Esophagus mucosa (tissue), 1 donor: ENCODE results near the gene FAM221A. TPM values are rescaled to one million over a fixed set of nuclear protein-coding genes. Genes with fewer than 3 reads are reported as not detected.
A peak's percentile ranks its signal among the peaks of the same experiment; 100 is the strongest.
"Not testable (repeated sequence)": the region's sequence is repeated elsewhere in the genome, so short reads cannot be mapped to it uniquely, and the experiment has no call there.

Source experiments
- ATAC-seq: fragments of 200-7000 bp; cut with Tn5 transposase; one replicate; pipeline ENCODE4 v1.9.1; 2020
- total RNA-seq: library from RNA; stranded (reverse); gene quantifications from one replicate; pipeline ENCODE4 v1.2.4, GENCODE V29; 2023
- donor health status: DM: yes; HTN: yes; CAD: no.

The FAM221A gene, protein sequence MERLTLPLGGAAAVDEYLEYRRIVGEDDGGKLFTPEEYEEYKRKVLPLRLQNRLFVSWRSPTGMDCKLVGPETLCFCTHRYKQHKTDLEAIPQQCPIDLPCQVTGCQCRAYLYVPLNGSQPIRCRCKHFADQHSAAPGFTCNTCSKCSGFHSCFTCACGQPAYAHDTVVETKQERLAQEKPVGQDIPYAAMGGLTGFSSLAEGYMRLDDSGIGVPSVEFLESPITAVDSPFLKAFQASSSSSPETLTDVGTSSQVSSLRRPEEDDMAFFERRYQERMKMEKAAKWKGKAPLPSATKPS
- total RNA-seq = 4.0 TPM

DNA sequence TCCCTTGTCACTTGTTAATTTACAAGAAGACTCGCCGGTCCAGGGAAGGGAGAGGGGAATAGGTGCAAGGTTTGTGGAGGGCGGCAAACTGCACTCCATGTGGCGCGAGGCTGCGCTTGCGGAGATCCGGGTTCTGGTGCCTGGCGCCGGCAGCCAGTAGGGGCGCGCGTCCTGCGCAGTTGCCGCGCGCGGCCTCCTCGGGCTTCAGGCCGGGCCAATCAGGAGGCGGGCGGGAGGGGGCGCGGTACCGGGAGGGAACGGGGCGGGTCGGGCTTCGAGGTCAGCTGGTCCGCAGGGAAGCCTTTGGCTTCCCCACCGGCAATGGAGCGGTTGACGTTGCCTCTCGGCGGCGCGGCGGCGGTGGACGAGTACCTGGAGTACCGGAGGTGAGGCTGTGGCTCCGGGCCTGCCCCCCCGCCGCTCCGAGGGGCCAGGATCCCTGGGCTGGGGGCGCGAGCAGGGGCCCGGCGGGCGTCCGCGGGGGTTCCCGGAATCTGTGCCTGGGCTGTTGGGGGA is at the start of gene FAM221A:
TSS of gene FAM221A (plus strand) at position 302 of the 516 bp plus-strand sequence. CDS start at position 322, 20 bp downstream.
- ATAC-seq = peak; percentile 99

DNA sequence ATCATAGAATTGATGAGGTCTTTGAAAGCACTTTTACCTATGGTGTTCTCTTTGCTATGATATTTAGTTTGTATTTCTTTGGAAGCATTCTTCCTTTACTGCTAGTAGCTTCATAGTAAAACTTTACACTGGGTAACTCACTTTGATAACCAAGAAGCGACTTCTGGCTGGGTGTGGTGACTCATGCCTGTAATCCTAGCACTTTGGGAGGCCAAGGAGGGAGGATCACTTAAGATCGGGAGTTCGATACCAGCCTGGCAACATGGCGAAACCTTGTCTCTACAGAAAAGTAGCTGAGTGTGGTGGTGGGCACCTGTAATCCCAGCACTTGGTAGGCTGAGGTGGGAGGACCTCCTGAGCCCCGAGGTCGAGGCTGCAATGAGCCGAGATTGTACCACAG is 46.6 kb upstream of the FAM221A start:
- ATAC-seq = no peak

DNA sequence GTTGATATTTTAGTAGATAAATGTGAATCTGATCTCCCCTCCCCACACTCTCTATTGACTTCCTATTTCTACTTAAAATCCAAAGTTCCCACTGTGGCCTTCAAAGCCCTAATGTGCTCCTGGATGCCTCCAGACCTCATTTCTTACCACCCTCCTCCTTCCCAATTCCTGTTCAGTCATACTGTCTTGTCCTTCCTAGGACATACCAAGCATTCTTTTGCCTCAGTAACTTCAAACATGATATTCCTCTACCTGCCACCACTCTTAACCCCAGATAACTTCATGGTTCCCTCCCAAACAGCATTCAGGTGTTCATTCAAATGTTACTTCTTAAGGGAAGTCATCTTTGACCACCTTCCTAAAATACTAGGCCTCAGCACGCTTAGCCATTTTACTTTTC is 34.2 kb upstream of the FAM221A start:
- ATAC-seq = no peak

DNA sequence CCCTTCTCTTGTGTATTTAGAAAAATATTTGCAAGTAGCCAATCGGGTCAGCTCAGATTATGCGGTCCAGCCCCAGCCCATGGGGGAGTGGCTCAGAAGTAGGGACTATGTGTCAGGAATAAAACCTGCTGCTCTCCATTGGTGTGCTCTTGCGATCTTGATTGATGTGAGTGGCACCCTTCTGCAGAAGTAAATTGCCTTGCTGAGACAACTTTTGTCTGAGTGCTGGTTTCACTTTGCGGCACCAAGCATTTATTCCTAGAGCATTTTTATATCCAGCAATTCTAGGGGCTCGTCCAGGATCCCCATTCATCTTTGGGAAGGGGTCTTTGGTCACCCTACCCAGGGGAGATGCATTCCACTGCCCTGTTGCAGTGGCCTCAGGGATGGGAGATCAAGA is 26.1 kb upstream of the FAM221A start:
- ATAC-seq = no peak

DNA sequence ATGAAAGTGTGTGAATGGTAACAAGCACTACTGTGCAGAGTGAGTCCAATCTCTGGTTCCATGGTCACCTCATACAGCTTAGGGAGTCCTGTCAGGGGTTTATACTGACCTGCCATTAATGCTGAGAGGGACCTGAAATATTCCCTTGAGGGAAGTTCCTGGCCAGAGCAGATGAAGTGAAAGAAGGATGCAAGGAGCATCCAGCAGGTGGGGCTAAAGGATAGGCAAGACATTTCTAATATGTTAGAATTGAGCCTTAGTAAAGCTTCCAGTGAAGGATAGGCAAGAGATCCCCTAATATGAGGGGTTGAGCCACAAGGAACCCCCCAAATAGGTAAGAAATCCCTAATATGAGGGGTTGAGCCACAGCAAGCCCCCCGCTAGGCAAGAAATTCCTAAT is 25.5 kb upstream of the FAM221A start:
- no peak for ATAC-seq

DNA sequence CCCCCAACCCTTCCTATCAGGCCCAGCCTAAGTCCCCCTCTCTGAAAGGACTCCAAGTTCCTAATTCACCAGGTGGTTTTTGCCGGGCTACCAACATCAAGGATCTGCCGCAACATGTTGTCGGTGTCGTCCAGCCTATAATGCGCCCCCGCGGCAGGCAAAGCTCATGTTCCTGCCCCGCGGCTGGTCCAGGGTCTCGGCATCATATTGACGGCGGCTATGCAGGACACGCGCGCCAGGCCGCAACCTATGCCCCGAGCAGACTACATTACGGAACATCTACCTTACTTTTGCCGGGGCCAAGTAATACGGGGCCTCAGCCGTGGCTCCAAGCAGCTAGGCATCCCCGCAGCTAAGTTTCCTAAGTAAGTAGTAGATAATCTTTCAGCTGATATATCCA is 24.6 kb upstream of the FAM221A start:
- no peak for ATAC-seq

DNA sequence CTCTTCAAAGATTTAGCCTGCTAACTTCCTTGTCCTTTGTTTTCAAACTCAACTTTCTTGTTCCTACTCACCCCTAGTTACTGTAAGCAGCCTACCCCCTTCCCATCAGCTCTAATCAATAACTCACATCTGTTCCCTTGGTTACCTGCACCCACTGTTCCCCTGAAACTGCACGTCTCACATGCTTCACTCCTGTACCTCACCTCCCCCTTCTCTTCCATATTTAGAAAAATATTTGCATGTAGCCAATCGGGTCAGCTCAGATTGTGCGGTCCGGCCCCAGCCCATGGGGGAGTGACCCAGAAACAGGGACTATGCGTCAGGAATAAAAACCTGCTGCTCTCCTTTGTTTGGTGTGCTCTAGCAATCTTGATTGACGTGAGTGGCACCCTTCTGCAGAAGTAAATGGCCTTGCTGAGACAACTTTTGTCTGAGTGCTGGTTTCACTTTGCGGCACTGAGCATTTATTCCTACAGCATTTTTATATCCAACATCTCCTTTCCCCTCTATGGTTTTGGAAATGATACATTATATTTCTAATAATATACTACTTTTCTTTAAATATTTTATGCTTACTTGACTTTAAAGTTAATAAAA is 21.1 kb upstream of the FAM221A start:
- ATAC-seq = no peak

DNA sequence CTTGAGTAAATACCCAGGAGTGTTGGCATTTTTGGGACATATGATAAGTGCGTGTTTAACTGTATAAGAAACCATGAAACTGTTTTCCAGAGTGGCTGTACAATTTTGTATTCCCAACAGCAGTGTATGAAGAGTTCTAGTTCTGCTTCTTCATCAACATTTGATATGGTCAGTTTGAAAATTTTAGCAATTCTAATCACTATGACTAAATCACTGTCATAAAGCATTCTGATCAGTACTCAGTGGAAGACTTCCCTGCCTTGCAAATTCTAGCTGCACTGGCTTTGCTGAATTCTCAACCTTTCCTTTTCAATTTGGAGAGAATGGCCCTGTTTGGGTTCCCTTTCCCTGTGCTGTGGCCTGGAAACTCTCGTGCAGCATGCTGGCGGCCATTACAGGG is 18.6 kb upstream of the FAM221A start:
- no peak for ATAC-seq

DNA sequence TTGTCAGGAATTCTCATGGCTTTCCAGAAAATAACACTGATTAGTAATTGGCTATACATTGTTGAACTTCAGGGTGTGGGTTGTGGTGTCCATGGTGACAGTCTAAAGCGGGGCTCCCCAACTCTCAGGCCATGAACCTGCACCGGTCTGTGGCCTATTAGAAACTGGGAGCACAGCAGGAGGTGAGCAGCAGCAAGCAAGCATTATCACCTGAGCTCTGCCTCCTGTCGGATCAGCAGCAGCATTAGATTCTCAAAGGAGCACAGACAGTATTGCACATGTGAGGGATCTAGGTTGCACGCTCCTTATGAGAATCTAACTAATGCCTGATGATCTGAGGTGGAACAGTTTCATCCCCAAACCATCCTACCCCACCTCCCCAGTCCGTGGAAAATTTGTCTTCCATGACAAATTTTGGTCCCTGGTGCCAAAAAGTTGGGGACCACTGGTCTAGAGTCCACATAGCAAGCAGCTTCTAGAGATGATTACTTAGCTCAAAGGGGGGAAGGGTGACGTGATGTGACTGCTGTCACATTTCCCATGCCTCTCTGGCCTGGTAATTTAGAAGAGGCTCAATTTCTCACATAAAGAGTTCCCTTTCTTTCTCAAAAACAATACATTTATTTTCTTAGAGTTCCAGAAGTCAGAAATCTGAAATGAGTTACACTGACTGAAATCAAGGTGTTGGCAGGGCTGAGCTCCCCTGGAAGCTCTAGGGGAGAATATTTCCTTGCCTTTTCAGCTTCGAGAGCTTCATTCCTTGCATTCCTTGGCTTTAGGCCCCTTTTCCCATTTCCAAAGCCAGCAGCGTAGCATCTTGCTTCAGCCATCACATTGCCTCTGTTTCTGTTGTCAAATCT is 17.6 kb upstream of the FAM221A start:
- no peak for ATAC-seq

DNA sequence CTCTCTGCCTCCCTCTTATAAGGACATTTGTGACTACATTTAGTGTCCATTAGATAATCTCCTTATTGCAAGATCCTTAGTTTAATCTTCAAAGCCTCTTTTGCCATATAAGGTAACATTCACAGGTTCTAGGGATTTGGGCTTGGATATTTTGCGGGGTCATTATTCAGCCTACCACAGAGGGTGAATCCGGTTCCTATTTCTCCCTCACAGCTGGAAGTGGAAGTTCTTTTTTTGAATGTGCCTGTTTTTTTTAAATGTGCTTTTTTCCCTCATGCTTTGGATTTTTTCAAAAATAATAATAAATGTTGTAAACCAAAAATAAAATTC is 17.1 kb upstream of the FAM221A start:
- ATAC-seq = no peak

DNA sequence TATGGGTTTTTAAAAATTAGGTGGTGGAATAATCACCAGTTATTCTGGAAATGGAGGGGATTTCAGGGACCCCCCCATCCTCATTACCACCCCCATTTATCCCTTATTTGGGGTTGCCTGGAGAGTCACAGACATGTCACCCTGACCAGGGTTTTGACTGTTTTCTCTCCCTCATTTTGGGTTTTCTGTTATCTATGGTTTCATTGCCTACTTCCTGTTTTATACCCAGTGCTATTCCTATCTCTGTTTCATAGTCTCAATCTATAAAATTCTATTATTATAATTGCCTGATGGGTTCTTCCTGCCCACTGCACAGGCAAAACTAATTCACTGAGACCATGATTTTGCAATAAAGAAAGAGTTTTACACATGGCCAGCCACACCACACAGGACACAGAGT is 15.9 kb upstream of the FAM221A start:
- ATAC-seq = no peak

DNA sequence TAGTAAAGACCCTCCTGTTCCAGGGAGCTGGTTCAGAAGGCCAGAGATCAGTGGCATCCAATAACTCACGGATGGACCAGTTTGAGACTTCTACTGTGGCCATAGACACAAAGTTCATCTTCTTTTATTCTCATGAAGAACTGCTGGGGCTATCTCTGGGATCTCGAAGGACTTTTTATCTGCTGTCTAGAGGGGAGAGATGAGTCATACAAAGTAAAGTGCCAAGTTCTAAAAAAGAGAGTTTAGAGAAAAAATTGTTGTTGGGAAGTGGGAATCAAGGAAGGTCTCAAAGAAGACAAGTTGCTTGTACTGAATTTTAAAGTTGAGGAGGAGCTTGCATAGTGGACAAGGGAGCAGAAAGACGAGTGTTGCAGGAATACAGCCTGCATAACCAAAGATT is 8.0 kb upstream of the FAM221A start:
- ATAC-seq = no peak

DNA sequence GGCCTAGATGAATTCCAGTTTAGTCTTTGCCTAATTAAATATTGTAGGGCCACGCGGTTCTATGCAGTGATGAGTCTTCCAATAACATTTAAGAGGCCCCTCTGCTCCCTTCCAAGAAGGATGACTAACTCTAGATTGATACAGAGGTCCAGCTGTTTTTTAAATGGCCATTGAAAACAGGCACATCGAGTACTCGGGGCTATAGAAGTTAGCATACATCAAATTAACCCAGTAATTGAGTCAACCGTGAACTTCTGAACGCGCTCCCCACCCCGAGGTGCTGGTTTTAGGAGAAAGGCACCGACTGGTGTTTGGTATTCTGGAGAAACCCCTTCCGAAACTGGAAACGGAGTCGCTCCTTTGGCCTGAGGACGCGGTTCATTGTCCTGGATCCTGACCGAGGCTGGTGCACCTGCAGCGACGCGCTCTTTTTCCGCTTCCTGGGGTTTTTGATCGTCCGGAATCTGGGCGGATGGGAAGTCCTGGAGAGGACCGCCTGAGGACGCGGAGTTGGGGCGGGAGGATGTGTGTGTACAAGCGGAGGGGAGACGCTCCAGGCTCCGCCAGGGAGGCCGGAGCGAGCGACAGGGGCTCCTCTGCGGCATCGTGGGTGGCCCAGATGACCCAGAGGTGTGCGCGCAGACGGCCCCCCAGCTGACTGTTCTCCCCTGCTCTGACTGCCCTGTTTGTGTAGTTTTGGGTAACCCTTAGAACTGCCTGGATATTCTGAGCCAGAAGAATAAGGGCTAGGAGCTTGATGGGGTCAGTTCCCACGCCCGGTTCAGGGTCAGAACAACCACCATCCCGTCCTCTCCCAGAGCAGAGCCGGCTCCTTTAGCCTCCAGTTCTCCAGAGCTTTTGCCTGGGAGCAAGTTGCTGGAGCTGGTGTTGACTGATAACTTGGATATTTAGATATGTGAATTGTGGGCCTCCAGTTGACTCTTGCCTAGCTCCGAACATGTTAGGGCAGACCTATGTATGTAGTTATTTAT is 711 bp downstream of the FAM221A start:
- ATAC-seq = peak; percentile 80

DNA sequence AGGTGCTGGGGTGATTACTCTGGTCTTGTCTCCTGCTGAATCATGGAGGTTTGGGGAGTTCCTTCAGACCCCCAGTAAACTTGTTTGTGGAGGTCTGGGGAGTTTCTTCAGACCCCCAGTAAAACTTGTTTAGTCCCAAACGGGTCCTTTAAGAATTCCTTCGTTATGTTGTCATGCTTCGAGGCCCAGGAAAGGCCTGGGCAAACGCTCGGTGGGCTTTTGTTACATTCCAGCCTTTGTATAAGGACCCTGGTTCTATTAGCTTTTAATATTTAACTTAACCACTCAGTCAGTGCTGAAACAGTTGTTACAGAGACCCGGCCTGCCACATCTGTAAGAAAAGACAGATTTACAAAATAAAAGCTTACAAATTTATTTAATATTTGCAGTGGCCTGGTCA is 4.0 kb downstream of the FAM221A start:
- ATAC-seq = not testable (repeated sequence)

DNA sequence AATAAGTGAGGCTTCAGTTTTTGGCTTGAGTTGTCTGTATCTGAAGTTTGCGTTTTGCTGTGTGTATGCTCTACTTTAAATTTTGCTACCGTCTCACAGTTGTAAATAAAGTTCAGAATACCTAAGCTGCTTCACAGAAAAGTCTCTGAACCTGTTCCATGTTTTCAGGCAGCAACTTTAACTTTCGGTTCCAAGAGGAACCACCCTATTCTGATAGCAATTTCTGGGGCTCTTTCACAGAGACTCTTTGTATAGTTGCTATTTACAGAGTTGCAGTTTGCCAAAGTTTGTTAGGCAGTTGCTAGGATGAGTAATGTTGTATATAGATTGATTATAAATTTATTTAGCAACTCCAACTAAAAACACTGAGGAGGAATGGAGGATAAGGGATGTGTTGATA is 5.7 kb downstream of the FAM221A start:
- ATAC-seq = no peak

DNA sequence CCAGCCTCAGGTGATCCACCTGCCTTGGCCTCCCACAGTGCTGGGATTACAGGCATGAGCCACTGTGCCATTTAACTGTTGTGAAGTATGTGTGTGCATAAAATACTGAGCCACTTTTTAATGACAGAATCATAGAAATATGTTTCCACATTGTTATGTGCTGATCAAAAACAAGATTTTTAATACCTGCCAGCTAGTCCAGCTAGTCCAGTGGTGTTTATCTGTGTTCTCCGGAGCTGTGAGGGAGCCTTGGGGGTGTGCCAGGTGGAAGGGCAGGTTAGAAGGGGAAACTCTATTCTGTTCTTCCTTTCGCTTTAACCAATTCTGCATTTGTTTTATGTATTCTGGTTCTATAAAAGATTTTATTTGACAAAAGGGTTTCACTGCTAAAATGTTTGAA is 7.0 kb downstream of the FAM221A start:
- ATAC-seq = peak; percentile 82

DNA sequence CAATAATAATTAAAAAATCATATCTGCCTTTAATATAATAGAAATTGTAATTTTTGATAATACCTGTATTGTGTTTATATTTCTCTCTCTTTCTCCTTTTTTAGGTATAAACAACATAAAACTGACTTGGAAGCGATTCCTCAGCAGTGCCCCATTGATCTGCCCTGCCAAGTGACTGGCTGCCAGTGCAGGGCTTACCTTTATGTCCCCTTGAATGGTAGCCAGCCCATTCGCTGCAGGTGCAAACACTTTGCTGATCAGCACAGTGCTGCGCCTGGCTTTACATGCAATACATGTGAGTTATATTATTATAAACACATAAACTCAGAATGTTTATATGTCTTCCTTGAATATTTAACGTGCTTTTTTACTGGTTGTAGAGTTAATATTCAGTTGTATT is 9.2 kb downstream of the FAM221A start:
- ATAC-seq = no peak

DNA sequence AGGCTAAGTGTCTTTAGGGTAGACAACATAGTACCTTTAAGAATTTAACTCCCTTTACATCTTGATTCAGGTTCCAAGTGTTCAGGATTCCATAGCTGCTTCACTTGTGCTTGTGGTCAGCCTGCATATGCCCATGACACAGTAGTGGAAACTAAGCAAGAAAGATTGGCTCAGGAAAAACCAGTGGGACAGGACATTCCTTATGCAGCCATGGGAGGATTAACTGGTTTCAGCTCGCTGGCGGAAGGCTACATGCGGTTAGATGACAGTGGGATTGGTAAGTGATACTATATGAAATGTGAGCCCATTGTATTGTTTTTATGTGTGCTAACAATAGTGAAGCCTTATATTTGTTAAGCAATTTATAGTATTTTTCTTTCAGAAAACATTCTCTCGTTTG is 11.3 kb downstream of the FAM221A start:
- ATAC-seq = peak; percentile 92

DNA sequence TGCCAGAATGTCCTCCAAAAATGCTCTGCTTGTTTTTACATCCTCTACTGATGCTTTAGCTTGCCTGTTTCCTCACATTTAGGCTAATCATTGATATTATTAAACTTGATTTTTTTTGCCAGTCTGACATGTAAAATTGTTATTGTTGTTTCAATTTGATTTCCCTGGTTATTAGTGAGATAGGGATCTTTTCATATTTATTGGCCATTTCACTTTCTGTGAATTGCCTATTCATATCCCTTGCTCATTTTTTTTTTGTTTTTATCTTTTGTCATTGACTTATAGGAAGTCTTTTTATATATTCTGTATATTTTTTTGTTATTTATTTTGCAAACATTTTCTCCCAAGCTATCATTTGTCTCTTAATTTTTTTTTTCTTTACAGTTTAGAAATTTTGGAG is 13.2 kb downstream of the FAM221A start:
- no peak for ATAC-seq

DNA sequence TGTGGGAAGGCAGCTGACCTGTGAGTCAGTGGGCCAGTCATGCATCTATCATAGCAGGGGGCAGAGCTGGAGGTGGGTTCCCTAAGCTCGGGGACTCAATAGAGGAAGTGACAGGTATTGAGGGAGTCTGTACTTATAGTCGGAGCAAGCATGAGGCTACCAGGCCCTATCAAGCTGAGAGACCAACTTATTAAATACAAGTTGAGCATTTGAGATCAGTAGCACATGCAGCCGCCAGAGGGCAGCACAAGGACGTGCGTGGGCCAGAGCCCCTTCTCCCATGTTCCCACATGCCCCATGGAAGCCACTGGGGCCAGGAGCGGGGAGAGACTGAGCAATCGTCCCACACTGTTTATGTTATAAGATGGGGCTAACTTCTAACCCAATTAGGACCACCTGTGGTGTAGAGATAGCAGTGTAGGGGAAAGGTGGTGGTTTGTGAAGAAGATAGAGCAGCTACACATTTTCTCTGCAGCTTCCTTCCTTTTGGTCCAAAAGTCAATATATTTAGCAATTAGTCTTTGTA is 17.0 kb downstream of the FAM221A start:
- peak; percentile 39 for ATAC-seq

DNA sequence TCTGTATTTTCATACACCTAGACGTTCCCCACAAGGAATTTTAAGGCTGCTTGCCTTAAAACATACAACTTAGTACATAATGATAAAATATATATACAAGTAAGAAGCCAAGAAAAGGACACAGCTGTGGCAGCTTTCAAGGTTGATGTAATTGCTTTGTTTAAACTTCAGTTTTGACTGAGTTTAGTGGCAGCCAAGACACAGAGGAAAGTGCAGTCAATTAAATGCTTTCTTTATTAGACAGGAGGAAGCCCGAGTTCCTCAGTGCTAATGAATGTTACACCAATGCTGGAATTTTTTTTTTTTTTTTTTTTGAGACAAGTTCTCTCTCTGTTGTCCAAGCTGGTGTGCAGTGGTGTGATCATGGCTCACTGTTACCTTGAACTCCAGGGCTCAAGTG is 18.8 kb downstream of the FAM221A start:
- ATAC-seq = no peak

DNA sequence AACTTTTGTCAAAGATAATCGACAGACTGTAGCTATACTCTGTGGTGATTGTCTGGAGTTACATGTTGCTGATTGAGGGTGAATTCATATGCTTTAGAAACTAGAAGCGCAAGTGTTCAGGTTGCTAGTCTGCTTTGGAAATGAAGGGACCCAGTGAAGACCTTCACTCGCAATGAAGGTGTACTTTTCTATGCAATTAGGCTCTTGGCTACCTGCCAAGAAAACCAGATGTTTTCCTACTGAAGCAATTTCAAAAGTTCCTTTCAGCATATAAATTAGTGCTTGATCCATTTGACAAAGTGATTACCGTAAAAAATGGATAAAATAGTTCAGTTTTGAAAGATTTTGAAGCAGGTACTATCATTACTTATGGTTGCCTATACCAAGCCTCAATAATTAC is 20.0 kb downstream of the FAM221A start:
- ATAC-seq = no peak
